Mucosa of rectum (tissue), 2 donors: ENCODE data around the gene SPEM1.
A peak's percentile ranks its signal among the peaks of the same experiment; 100 is the strongest.

Source experiments
- H3K27ac ChIP-seq, 2 donors: one replicate each; pipeline ENCODE4 v1.7.0; 2013; ENCODE audit warnings: inconsistent platforms in 2 of 2, low read depth in 2 of 2, low read length in 2 of 2
- H3K27me3 ChIP-seq, 2 donors: one replicate each; pipeline ENCODE4 v1.7.0; 2013; ENCODE audit warnings: low read length in 2 of 2; ENCODE audit not compliant: control insufficient read depth in 2 of 2, insufficient read depth in 2 of 2
- H3K36me3 ChIP-seq, 2 donors: one replicate each; pipeline ENCODE4 v1.7.0; 2013; ENCODE audit warnings: low read length in 2 of 2; ENCODE audit not compliant: control insufficient read depth in 2 of 2, insufficient read depth in 2 of 2
- H3K4me1 ChIP-seq, 2 donors: one replicate each; pipeline ENCODE4 v1.7.0; 2013; ENCODE audit warnings: low read length in 2 of 2, mild to moderate bottlenecking in 1 of 2; ENCODE audit not compliant: control insufficient read depth in 2 of 2, insufficient read depth in 2 of 2
- H3K4me3 ChIP-seq, 2 donors: one replicate each; pipeline ENCODE4 v1.7.0; 2013; ENCODE audit warnings: low read length in 2 of 2
- H3K9ac ChIP-seq, 2 donors: one replicate each; pipeline ENCODE4 v1.7.0; 2013; ENCODE audit warnings: low read length in 2 of 2, low read depth in 1 of 2, mild to moderate bottlenecking in 1 of 2
- H3K9me3 ChIP-seq, 2 donors: one replicate each; pipeline ENCODE4 v1.7.0; 2013; ENCODE audit warnings: low read length in 2 of 2; ENCODE audit not compliant: control insufficient read depth in 2 of 2
- donor health status: healthy.
- donor health status: Normal muscosa, but diverticular disease.

The SPEM1 gene

DNA sequence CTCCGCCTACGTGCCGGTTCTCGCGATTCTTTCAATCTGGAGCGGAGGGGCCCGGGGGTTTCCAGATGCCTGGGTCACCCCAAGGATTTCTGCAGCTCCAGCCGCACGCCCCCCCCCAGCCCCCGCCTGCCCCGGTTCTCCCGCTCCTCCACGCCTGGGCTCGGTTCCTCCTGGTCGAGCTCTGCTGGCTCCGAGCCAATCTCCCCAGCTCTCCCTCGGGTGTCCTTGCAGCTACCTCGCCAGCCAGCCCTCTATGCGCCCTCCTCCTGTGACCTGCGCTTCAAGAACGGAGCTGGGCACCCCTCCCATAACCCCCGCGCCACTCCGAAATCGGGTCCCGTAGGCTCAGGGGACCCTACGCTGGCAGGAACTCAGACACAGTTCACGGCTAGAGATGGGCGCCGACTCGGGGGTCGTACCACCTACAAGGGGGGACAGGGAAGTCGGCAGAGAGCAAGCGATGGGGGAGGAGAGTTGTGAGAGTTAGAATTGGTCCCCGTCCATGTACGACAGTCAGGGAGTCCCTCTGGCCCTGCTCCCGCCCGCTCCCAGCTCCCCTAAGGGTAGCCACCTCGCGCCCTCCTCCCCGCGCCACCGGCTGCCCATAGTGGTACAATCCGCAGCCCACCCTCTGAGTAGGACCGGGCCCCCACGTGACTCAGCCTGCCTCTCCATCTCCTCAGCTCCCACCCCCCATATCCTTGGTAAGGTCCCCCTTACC lies 20.1 kb downstream of the SPEM1 start:
- Histone ChIP-seq H3K27ac (no peak overlapping the region), H3K4me1 (peaks cover 26 to 47% of the 10 kb centered on the region in 2 donors), H3K9ac (no peak overlapping the region), H3K36me3 (no peaks in the 10 kb centered on the region), H3K9me3 (no peaks in the 10 kb centered on the region), H3K27me3 (peaks cover 20% of the 10 kb centered on the region in 2 donors), H3K4me3 (peak overlapping the region; percentile 14 to 38)

DNA sequence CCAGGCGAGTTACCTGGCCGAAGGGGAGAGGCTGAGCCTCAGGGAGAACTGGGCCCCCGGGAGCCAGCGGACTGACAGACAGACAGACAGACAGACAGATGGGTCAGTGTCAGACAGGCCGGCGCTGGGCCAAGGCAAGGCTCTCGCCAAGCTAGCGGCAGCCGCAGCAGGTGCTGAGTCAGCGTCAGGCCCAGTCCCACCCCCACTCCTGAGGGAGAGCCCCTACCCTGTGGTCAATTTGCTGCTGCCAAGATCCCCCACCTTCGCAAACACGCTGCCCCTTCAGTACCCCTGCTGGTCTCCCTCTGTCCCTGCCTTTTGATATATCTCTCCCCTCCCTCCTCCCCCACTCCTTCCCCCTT lies 20.7 kb downstream of the SPEM1 start:
- Histone ChIP-seq H3K4me3 (no peak overlapping the region), H3K27me3 (peaks cover 20 to 23% of the 10 kb centered on the region in 2 donors), H3K9me3 (no peaks in the 10 kb centered on the region), H3K9ac (no peak overlapping the region), H3K4me1 (peaks cover 27 to 47% of the 10 kb centered on the region in 2 donors), H3K36me3 (no peaks in the 10 kb centered on the region), H3K27ac (no peak overlapping the region)

DNA sequence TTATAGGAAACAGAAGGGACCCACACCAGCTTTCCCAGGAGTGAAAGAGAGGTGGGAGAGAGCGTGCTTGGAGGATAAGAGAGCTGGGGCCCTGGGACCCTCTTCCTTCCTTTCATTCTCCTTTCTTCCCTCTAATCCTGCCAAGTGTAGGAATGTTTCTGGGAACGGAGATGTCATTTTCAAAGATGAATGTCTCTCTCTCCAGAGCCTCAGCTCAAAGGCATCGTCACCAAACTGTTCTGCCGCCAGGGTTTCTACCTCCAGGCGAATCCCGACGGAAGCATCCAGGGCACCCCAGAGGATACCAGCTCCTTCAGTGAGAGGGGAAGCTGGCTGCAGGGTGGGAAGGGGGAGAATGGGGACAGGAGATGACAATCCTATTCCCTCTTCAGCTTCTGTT lies 21.1 kb downstream of the SPEM1 start:
- Histone ChIP-seq H3K27me3 (peaks cover 20 to 23% of the 10 kb centered on the region in 2 donors), H3K4me3 (no peak overlapping the region), H3K4me1 (peaks cover 28 to 43% of the 10 kb centered on the region in 2 donors), H3K9ac (no peak overlapping the region), H3K27ac (no peak overlapping the region), H3K36me3 (no peaks in the 10 kb centered on the region), H3K9me3 (no peaks in the 10 kb centered on the region)

DNA sequence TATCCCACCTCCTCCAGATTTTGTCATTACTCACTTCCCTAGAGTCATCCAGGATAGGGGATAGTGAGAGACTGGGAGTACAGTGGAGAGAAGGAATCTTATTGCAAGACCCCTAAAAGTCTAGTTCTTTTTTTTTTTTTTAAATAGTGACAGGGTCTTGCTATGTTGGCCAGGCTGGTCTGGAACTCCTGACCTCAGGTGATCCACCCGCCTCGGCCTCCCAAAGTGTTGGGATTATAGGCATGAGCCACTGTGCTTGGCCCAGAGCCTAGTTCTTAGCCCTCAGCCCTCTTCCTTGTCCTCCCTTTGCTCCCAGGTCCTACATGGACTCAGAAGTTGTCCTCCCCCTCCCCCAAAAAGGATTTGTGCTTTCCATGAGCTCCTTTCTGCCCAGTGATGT lies 22.0 kb downstream of the SPEM1 start:
- Histone ChIP-seq H3K9ac (no peak overlapping the region), H3K27me3 (peaks cover 25 to 29% of the 10 kb centered on the region in 2 donors), H3K9me3 (no peaks in the 10 kb centered on the region), H3K4me3 (no peak overlapping the region), H3K4me1 (peaks cover 25 to 35% of the 10 kb centered on the region in 2 donors), H3K27ac (no peak overlapping the region), H3K36me3 (no peaks in the 10 kb centered on the region)

DNA sequence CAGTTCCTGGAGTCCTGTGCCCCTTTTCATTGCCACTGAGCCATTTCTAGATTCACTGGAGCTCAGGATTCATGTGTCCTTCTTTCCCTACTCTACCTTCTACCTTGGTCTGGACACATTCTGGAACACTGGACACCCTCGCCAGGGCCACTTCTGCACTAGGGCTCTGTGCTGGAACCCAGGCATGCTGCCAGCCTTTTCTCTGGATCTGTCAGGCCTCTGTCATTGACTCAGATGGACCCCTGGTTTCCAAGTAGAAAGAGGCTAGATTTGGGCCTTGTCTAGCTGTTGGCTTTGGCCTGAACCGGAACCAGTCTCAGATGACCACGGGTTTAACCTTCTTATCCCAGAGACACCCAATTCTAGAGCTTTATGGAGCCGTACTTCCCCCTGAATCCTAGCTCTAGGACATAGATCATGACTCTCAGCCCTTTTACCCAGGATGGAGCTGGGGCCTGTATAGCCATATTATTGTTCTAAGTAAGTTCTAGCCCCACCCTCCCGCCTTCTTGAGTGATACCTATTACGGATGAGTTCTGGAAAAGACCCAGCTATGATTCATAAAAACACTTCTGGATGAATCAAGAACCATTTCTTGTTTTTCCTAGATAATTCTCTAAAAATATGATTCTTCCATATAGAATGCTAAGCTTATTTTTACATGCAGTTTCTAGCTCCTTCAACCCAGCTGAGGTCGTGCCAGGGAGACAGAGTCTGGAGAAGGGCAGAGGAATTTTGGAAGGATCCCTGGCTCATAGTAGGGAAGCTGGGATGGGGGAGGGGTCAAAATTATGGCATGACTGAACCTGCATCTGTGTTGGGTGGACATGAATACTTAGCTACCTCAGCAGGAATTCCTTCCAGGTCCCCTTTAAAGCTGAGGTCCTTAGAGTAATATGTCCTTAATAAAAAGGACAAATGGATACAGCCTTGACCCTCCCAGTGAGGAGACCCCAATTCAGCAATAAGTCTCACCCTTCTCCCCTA lies 23.7 kb downstream of the SPEM1 start:
- no peak overlapping the region for H3K9ac ChIP-seq

DNA sequence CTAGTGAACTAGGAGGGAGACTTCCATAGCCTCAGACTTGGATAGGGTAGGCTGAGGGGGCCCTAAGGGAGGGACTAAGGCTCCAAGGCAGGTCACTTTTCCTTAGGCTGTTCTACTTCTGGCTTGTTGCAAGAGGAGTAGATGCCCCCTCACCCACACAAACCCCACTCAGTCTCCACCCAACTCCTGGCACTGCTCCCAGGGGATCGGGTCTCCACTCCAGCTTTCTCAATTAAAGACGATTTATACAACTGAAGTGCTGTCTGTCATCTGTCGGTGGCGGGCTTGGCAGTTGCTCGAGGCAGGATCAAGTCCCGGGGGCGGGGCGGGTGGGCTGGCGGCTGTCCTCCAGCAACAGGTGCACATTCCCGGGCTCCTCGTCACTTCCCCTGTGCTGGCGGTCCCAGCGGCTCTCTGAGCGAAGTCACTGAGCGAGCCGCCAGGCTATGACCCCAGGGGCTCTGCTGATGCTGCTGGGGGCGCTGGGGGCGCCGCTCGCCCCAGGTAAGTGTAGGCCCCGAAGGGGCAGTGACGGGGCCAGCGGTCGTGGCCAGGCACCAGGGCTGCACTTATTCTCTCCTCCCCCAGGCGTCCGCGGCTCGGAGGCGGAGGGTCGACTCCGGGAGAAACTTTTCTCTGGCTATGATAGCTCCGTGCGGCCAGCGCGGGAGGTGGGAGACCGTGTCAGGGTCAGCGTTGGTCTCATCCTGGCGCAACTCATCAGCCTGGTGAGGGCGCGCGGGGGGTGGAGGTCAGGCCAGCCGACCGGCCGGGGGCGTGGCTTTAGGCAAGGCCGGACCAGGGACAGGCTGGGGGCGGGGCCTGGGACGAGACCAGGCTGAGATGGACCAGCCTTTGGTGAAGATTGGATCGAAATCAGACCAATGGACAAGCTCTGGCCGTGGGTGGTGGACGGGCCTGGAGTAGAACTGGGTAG lies 24.8 kb downstream of the SPEM1 start, which contains the start of gene CHRNB1:
Gene CHRNB1, plus strand, starts transcription at position 380 of the 937 bp plus-strand sequence. Its CDS starts 67 bp downstream, at position 447.
- Histone ChIP-seq H3K36me3 (no peaks in the 10 kb centered on the region), H3K9ac (peak within 1 kb of the TSS; percentile 6 to 41), H3K27me3 (peaks cover 23 to 24% of the 10 kb centered on the region in 2 donors), H3K4me3 (peak within 1 kb of the TSS; percentile 53 to 64), H3K4me1 (peaks cover 14 to 15% of the 10 kb centered on the region in 2 donors), H3K9me3 (no peaks in the 10 kb centered on the region), H3K27ac (peak within 1 kb of the TSS; percentile 45 to 67)

More for the DNA sequence above, 23.7 kb downstream of the SPEM1 start:
- no peaks in the 10 kb centered on the region for H3K36me3 ChIP-seq
- peaks cover 25 to 33% of the 10 kb centered on the region in 2 donors for H3K27me3 ChIP-seq
- peaks cover 19 to 23% of the 10 kb centered on the region in 2 donors for H3K4me1 ChIP-seq
- no peak overlapping the region for H3K27ac ChIP-seq
- H3K4me3 ChIP-seq: no peak overlapping the region
- H3K9me3 ChIP-seq: no peaks in the 10 kb centered on the region

DNA sequence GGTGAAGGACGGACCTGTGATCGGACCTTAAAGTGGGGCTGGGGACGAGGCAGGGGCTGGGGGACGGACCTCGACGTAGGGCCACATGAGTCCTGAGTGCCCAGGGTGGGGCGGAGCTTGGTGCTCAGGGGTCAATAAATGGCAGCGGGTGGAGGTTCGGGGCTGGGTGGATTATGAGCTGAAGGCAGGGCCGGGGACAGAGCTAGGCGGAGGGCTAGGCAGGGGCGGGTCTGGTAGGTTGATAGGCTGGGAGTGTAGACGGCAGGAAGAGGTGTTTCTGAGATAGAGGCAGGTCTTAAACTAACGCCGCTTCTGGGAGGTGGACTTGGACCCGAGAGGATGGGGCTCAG lies 25.5 kb downstream of the SPEM1 start:
- peak overlapping the region; percentile 45 to 67 for H3K27ac ChIP-seq
- H3K9me3 ChIP-seq: no peaks in the 10 kb centered on the region
- H3K4me3 ChIP-seq: peak overlapping the region; percentile 53 to 64
- H3K27me3 ChIP-seq: peaks cover 17 to 18% of the 10 kb centered on the region in 2 donors
- H3K36me3 ChIP-seq: no peaks in the 10 kb centered on the region
- peak overlapping the region; percentile 6 to 41 for H3K9ac ChIP-seq
- H3K4me1 ChIP-seq: peaks cover 9 to 14% of the 10 kb centered on the region in 2 donors

DNA sequence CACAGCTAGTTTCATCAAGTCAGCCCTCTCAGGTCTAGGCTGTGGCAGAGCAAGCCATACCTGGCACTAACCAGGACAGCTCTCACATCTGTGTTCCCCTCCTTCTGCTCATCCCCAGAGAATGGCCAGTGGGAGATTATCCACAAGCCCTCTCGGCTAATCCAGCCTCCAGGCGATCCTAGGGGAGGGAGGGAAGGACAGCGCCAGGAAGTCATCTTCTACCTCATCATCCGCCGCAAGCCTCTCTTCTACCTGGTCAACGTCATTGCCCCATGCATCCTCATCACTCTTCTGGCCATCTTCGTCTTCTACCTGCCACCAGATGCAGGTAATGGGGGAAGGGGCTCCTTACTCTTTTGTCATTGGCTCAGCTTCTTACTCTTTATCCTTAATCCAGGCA lies 28.3 kb downstream of the SPEM1 start:
- no peak overlapping the region for H3K27ac ChIP-seq
- H3K27me3 ChIP-seq: peaks cover 5 to 14% of the 10 kb centered on the region in 2 donors
- no peak overlapping the region for H3K9ac ChIP-seq
- no peaks in the 10 kb centered on the region for H3K9me3 ChIP-seq
- H3K36me3 ChIP-seq: no peaks in the 10 kb centered on the region
- H3K4me1 ChIP-seq: peaks cover 5 to 13% of the 10 kb centered on the region in 2 donors
- no peak overlapping the region for H3K4me3 ChIP-seq

DNA sequence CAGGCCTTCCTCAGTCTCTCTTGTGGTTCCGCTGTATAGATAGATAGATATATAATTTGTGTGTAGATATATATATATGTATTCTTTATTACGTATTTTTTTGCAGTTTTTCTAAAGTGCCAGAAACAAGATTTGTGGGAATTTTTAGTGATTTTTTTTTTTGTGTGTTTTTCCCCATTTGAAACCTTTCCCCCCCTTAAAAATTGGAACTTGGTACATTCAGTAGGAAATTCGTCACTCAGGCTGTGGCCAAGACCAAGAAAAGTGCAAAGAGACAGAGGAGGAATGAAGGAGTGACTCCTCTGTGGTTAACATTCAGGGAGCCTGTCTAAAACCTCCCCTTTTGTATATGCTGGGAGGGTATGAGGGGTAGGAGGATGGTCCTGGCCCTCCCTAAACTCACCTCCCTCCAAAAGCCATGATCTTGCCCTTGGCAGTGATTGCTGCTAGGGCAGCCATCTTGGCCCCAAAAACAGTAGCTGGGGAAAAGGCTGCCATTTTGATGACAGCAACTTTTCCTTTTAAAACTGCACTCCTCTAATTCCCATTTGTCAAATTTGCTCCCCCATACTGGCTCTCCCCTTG lies 39.9 kb downstream of the SPEM1 start:
- Histone ChIP-seq H3K27ac (no peak overlapping the region), H3K9ac (no peak overlapping the region), H3K27me3 (no peaks in the 10 kb centered on the region), H3K9me3 (no peaks in the 10 kb centered on the region), H3K4me3 (no peak overlapping the region), H3K4me1 (peaks cover 3 to 5% of the 10 kb centered on the region in 2 donors), H3K36me3 (peaks cover 10 to 11% of the 10 kb centered on the region in 2 donors)
